GM19351 (cell line): ENCODE measurements around the gene RTN4IP1.
"Not testable (repeated sequence)": the region's sequence is repeated elsewhere in the genome, so short reads cannot be mapped to it uniquely, and the experiment has no call there.

Source experiments
- ATAC-seq: cut with Tn5 transposase; IDR thresholded peaks from one replicate; pipeline ENCODE4 v1.9.1; 2021; ENCODE audit warnings: mild to moderate bottlenecking, moderate library complexity; ENCODE audit not compliant: unreplicated experiment

Gene RTN4IP1

DNA sequence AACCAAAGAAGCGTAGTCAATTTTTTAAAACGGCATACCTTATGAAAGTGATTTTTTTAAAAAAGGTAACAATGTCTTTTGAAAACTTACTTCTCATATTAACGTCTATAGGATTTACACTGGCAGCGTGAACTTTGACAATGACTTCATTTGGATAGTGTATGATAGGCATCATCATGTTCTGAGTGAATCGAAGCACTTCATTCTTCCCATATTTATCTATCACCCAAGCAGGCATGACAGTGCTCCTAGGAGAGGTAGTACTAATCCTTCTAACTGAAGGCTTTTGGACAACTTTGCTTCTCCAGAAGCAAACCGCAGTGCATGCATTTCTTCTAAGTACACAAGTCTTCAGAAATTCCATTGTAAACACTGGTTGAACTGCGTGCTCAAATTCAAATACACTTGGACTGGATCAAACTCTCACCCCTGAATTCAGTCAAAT is 618 bp downstream of the RTN4IP1 start:
- no peak for ATAC-seq

DNA sequence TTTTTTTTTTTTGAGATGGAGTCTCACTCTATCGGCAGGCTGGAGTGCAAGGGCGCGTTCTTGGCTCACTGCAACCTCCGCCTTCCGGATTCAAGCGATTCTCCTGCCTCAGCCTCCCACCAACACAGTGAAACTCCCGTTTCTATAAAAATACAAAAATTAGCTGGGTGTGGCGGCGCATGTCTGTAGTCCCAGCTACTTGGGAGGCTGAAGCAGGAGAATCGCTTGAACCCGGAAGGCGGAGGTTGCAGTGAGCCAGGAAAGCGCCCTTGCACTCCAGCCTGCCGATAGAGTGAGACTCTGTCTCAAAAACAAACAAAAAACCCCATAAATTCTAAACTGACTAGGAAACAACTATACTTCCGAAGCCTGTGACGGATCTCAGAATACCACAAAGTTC is 1.5 kb downstream of the RTN4IP1 start:
- not testable (repeated sequence) for ATAC-seq

DNA sequence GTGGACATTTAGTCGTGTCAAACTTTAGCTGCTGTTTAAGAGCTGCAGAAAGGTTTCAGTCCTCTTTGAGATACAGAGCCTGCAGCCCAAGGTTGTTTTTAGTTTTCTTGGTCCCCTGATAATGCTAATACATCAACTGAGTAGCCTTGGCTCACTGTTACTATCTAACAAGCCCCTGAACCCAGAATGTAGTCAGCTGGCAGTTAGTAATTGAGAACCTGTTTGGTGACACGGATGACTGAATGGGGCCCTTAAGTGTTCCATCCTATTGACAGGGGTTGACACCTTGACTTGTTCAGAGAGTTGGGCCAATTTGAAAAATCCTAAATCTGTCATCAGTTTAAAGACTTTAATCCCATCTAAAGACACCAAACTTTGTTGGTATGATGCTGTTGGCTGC is 2.8 kb downstream of the RTN4IP1 start:
- ATAC-seq, result peak; percentile 27

DNA sequence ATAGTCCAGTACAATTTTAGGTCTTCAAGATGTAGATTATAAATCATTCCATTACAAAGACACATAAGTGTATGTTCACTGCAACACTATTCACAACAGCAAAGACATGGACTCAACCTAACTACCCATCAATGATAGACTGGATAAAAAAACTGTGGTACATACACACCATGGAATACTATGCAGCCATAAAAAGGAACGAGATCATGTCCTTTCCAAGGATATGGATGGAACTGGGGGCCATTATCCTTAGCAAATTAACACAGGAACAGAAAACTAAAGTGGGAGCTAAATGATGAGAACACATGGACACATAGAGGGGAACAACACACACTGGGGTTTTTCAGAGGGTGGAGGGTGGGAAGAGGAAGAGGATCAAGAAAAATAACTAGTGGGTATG is 6.3 kb downstream of the RTN4IP1 start:
- no peak for ATAC-seq

DNA sequence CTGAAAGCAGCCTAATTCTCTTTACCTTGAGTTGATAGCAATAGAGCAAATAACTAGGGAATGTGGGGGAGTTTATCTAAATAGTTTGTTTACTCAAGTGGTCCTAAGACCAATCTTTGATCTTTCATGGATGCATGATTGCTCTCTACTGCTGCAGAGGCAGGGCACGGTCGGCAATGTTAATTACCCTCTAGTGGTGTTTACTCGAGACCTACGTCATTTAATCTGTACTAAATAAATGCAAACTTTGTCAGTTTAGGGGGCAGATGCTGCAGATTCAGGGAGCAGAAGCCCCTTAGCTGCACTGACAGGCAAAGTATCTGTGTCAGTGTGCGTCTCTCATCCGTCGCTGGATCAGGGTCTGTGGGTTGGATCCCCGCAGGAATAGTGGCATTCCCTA is 6.9 kb downstream of the RTN4IP1 start:
- no peak for ATAC-seq

DNA sequence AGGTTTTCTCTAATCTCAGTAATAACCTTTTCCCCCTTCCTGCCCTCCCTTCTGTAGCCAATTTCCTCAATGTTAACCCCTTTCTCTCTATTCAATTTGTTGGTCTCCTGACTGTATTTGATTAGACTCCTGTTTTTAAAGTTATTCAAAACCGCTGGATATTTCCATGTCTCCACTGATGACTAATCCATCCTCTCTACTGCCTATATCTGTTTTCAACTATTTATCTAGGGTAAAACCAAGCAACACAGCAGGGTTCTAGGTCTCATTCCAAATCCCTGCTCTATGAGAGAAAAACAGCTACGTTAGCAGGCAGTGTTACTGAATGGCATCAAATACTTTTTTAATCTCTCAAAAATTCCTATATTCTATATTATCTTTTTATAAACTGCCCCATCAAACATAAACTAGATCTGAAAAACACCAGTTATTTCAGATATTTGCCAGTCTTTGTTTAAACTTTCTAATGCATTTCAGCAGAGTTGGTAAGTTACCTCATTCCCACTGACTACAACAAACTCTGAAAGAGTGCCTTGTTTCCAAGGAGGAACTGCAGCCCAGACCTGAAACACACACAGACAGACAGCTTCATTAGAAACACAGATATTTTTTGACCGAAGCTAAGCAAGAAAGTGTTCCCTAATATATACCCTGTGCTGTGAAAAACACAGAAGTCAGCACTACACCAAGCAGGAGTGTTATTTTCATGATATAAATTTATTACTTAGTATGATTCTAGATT is 8.2 kb downstream of the RTN4IP1 start:
- no peak for ATAC-seq

DNA sequence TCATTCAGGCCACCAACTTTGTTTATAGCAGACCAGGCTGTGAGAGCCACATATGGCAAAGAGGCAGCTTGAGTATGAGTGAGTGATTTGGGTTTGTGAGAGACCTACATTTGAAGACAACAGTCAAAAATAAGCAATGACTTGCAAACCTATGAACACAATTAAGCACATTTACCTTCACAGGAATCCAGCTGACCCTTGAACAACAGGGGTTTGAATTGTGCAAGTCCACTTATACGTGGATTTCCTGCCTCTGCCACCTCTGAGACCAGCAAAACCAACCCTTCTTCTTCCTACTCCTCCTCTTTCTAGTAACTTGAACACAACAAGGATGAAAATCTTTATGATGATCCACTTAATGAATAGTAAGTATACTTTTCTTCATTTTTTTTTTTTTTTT is 10.1 kb downstream of the RTN4IP1 start:
- no peak for ATAC-seq

DNA sequence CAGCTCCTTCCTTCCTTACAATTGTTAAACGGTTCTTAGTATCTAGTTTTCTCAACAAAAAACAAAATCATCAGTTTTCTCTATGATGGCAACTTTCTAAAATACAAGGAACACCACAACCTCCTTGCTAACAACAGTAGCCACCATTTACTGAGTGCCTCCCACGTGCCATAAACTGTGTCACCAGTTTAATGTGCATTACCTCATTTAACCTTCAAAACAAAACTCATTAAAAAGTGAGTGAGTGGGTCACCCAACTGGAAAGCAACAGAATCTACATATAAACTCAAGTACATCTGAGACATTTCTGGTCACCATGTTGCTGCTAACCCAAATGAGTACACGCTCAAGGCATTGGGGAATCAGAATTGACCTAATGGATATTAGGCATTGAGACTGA is 11.0 kb downstream of the RTN4IP1 start:
- no peak for ATAC-seq

DNA sequence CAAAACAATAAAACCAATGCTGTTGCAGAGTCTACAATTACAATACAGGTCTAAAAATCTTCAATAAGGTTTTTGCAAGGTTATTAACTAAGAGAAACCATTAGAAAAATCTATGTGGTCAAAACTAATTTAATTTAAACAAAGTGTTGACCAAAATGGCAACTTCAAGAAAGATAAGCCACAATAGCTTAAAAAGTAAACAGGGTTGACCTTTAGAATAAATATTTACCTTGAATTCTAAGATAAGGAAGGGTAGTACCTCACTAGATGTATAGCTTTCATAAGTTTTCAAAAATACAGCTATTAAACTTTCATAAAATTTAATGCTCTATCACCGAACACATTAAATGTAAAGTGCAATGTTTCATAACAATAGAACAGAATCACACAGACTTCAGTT is 11.4 kb downstream of the RTN4IP1 start:
- ATAC-seq, result no peak

DNA sequence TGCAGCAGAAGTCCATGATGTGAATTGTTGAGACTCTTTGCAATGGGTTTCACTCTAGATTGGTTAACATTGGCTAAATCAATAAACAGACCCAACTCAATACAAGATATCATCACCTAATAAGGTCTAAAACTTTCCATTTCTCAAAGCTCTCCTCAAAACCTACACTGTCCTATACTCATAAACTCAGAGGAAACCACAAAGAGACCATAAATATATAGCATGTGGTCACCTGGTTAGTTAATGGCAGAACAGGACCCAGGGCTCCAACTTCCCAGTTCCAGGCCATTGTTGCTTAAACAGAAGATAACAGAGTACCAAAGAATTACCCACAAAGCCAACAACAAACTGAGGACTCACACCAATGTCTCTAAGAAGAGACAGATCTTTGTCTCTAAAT is 12.0 kb downstream of the RTN4IP1 start:
- no peak for ATAC-seq

DNA sequence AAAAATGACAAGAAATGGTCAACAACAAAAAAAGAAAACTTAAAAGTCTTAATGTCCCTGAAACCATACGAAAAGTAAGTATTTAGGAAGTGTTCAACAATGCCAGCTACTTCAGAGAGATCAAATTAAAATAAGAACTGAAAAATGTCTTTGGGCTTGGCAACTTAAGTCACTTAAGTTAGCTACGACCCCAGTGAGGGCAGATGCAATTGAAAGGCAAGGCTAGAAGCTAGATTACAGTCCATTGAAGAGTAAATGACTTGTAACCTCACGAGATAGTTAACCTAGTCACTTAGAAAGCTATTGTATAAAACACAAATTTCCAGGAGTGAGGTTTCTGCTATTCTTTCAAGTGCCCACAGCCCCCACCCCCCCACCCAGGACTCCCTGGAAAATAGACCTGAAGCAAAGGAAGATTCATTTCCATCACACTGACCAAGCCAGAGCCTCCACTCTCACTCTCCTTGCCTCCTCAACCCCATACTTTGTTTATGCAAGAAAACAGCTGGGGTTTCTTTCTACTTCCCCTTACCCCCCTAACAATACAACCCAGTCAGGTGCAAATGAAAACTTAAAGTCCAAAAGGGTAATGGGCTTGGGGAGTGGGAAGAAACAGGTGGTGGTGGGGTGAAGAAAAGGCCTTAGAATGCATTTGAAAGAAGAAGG is 14.6 kb downstream of the RTN4IP1 start:
- no peak for ATAC-seq

DNA sequence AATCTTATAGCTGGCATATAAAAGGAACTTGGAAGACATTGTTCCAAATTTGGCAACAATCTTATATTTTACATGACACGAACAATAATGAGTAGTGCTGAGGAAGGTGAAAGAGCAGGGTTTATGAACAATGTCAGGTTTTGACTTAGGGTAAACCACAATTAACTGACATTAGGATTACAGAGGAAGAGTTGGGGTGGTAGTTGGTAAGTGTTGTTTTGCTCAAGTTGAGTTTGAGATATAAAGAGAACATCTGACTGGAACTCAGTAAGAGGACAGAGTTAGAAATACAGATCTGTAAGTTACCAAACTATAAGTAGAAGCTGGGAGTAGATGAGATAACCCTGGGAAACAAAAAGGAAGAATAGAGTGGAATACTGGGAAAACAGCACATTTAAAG is 15.1 kb downstream of the RTN4IP1 start:
- no peak for ATAC-seq

DNA sequence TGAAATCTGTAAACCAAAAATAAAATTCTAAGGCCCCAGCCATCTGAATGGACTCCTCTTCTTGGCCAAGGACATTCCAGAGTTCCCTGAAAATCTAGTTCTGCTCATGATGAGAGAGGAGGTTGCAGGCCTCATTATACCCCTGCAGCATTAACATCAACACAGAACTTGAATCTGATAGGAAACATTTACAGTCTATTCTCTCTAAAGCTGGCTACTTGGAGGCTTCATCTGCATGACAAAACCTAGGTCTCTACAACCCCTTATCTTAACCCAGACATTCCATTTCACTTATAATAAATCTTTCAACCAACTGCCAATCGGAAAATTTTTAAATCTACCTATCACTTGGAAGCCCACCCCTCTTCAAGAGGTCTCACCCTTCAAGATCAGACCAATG is 15.7 kb downstream of the RTN4IP1 start:
- ATAC-seq, result no peak

DNA sequence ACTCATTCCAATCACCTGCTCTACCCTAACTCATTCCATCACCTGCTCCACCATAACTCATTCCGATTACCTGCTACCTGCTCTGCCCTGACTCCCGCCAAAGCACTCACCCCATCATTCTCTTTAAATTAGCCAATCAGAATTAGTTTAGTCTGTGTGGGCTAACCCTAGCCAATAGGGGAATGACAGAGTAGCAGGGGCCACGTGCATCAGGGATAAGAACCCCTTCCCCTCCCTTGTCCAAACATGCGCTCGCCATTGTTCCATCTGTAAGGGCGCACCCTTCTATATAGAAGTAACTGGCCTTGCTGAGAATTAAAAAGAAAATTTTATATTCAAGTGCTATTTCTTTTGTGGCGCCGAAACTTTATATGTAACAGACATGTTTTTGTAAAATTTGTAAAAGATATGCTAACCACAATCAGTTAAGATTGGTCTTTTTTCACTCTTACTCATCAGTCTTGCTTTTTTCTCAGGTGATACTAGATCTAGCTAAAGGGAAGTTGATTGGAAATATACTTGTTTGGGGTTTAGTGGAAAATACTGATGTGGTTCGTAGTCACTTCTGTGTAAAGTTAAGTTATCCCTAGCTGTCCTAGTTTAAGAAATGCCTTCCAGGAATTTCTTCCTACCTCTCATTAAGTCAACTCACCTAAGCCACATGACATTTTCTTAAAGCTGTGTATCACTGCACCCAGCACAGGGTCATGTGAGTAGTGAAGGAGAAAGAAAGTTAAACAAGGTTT is 16.5 kb downstream of the RTN4IP1 start:
- ATAC-seq, result no peak

DNA sequence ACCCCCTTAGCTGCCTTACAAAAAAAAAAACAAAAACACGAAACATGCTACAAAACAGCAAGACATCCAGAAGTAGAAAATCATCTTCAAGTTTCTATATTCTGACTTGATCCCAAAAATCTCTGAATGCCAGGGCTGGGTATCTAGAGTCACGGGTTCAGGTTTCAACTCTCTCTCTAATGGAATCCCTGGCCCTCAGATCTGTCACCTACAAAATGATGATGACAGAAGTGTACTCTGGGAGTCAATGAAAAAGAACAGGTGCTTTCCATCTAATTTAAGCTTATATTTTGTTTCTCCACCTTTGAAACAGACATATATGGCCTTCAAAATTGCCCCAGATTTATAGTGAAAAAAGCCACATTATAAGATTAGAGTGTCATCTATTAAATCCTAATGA is 18.3 kb downstream of the RTN4IP1 start:
- ATAC-seq, result no peak

DNA sequence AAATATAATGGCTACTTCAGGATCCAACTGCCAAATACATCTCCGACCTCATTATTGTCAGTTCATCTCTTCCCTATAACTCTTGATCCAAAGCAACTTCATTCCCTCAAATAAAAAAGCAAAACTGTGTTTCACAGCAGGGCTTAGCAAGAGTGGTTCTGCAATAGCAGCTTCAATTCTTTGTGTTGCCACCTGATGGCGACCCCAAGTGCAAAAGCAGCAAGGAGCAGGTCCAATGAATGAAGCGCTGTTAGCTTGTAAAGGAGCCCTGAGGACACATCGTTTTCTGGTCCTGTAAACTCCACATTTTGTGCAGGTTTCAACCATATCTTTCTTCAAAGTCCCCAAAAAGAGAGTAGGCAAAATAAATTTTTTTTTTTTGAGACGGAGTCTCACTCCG is 19.6 kb downstream of the RTN4IP1 start:
- ATAC-seq, result peak; percentile 57

DNA sequence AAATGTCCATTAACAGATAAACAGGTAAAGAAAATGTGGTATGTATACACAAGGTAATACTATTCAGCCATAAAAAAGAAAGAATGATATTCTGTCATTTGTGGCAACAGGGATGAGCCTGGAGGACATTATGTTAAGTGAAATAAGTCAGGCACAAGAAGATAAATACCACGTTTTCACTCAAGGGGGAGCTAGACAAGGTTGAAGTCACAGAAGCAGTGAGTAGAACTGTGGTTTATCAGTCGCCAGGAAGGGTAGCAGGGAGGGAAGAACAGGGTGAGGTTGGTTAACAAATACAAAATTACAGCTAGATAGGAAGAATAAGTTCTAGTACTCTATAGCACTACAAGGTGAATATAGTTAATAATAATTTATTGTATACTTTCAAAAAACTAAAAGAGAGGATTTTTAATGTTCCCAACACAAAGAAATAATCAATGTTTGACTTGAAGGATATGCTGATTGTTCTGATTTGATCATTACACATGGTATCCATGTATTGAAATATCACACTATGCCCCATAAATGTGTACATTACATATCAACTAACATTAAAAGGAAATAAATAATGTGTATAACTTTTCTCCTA is 21.1 kb downstream of the RTN4IP1 start:
- peak; percentile 73 for ATAC-seq

DNA sequence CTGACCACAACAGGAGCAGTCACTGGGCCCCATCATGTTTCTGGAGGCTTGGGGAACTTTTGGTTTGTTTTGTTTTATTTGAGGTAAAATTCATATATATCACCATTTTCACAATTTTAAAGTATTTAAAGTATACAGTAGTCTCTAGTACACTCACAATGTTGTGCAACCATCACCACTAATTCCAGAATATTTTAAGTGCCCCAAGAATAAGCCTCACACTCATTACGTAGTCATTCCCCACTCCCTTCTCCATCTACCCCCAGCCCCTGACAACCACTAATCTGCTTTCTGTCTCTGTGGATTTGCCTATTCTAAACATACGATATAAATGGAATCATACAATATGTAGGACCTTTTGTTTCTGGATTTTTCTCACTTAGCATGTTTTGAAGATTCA is 29.0 kb downstream of the RTN4IP1 start:
- ATAC-seq, result no peak

DNA sequence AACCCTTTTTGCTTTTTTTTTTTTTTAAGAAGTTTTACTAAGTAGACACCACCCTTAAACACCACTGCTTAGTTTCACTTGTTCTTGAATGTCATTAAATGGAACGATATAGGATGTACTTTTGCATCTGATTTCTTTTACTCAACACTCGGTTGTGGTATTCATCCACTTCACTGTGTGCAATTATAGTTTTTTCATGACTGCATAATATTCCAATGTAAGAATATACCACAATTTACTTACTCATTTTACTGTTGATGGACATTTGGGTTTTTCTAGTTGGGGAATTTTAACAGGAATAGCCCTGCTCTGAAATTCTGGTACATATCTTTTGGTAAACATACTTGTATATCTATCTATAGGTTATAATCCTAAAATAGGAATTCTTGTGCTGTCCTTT is 29.9 kb downstream of the RTN4IP1 start:
- no peak for ATAC-seq

DNA sequence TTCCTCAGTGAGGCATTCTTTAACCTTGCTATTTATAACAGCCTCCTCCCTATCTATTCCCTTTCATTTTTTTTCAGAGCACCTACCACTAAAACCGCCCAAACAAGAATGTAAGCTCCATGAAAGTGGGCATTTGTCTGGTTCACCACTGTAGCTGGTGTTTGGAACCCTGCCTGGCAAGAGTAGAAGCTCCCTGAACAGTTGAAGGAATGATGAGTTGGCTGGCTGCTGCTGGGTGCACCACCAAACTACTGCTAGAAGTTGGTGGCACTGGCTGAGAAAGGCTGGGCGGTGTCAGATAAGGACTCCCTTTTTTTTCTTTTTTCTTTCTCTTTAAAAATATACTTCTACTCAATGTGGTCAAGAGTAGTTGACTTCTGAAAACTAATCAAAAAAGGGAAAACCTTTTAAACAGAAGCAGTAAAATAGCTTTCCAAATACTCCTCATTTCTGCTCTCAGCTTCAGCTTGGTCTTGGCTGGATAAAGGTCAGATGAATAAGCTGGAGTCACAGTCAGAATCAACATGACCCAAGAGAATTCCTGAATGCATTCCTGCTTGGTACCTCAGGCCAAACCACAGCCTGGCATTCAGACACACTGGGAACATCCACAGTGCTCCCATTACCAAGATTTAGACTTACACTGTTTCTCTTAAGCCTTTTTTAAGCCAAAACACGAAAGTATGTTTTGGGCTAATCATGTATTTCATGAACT is 38.0 kb downstream of the RTN4IP1 start:
- no peak for ATAC-seq

DNA sequence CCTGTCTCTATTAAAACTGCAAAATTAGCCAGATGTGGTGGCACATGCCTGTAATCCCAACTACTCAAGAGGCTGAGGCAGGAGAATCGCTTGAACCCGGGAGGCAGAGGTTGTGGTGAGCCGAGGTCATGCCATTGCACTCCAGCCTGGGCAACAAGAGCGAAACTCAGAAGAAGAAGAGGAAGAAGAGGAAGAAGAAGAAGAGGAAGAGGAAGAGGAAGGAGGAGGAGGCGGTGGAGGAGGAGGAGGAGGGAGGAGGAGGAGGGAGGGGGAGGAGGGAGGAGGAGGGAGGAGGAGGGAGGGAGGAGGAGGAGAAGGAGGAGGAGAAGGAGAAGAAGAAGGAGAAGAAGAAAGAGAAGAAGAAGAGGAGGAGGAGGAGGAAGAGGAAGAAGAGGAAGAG is 40.4 kb downstream of the RTN4IP1 start:
- ATAC-seq, result not testable (repeated sequence)
